Measurements from ENCODE around the gene MRPL40.

GRCh38 chr22:19480789-19481188 lies 48.4 kb downstream of the MRPL40 start:
- TF ChIP-seq POLR2AphosphoS5 (IDR thresholded peaks at IDR 0.05; ENCODE audit: insufficient read depth, low read depth, low read length): no peak
- no peak for TF ChIP-seq CTCF (IDR thresholded peaks at IDR 0.05; ENCODE audit: extremely low read depth in 1 of 2, insufficient read depth in 1 of 2, low read depth in 1 of 2, low read length in 2 of 2)
- TF ChIP-seq, protein P1, sequence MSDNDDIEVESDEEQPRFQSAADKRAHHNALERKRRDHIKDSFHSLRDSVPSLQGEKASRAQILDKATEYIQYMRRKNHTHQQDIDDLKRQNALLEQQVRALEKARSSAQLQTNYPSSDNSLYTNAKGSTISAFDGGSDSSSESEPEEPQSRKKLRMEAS (IDR thresholded peaks at IDR 0.05; ENCODE audit: insufficient read depth, insufficient read length): no peak

Measured in endothelial cell of umbilical vein (primary cell).